ENCODE measurements around the gene SSBP3. TPM values are rescaled to one million over a fixed set of nuclear protein-coding genes. Genes with fewer than 3 reads are reported as not detected.

The SSBP3 gene
- polyA plus RNA-seq, 1 donor: 52.0 TPM

- no peak for DNase-seq (ENCODE audit: low read depth)
Observed at GRCh38 chr1:54176621-54177327, 229.4 kb downstream of the SSBP3 start.

Other genes with a start within 250 kb of the SSBP3 start
- 7.1 TPM for gene CYB5RL, start 206.4 kb downstream of the SSBP3 start, polyA plus RNA-seq (ENCODE audit: insufficient read length)
- 61.5 TPM for gene MRPL37, start 206.2 kb downstream of the SSBP3 start, polyA plus RNA-seq (ENCODE audit: insufficient read length)
- gene ACOT11, start 141.8 kb upstream of the SSBP3 start, polyA plus RNA-seq (ENCODE audit: insufficient read length): 5.1 TPM
- 0.34 TPM for gene FAM151A, start 217.1 kb upstream of the SSBP3 start, polyA plus RNA-seq (ENCODE audit: insufficient read length)
- 6.0 TPM for gene MROH7, start 235.4 kb upstream of the SSBP3 start, polyA plus RNA-seq (ENCODE audit: insufficient read length)